Spleen (tissue), 11 donors: Measurements from ENCODE around the gene C3orf20. TPM values are rescaled to one million over a fixed set of nuclear protein-coding genes. Genes with fewer than 3 reads are reported as not detected.

ENCODE experiments used
- DNase-seq: peaks from one replicate; pipeline ENCODE4 v3.0.0-alpha.2; 2020
- H3K27ac ChIP-seq, 8 donors: fragments of 200-600 bp; sonication (generic) in 7 of 8; 1 replicate in 4 of 8; 2 replicates in 4 of 8; pipeline versions ENCODE4 v1.5.0 to v1.8.0; 2016 to 2021; ENCODE audit warnings: inconsistent platforms in 4 of 8, mild to moderate bottlenecking in 4 of 8, moderate library complexity in 1 of 8
- H3K27me3 ChIP-seq, 7 donors: fragments of 200-600 bp; sonication (generic) in 6 of 7; replicated peaks in 1 of 7; 1 replicate in 4 of 7; 2 replicates in 3 of 7; pipeline versions ENCODE4 v1.5.0 to v1.8.0; 2016 to 2021; ENCODE audit warnings: inconsistent platforms in 3 of 7, mild to moderate bottlenecking in 1 of 7
- H3K36me3 ChIP-seq, 6 donors: fragments of 200-600 bp; sonication (generic) in 5 of 6; 1 replicate in 4 of 6; 2 replicates in 2 of 6; pipeline versions ENCODE4 v1.5.0 to v1.8.0; 2016 to 2021; ENCODE audit warnings: inconsistent platforms in 2 of 6
- H3K4me1 ChIP-seq, 6 donors: fragments of 200-600 bp; sonication (generic) in 5 of 6; 1 replicate in 3 of 6; 2 replicates in 3 of 6; pipeline versions ENCODE4 v1.5.0 to v1.8.0; 2016 to 2021; ENCODE audit warnings: inconsistent platforms in 3 of 6
- H3K4me3 ChIP-seq, 8 donors: fragments of 200-600 bp; sonication (generic) in 7 of 8; 1 replicate in 4 of 8; 2 replicates in 4 of 8; pipeline versions ENCODE4 v1.5.0 to v1.8.0; 2016 to 2021; ENCODE audit warnings: inconsistent platforms in 4 of 8, mild to moderate bottlenecking in 4 of 8, moderate library complexity in 2 of 8
- H3K9me3 ChIP-seq, 8 donors: fragments of 200-600 bp; sonication (generic) in 7 of 8; 1 replicate in 4 of 8; 2 replicates in 4 of 8; pipeline versions ENCODE4 v1.5.0 to v1.8.0; 2016 to 2021; ENCODE audit warnings: inconsistent platforms in 4 of 8
- POLR2A ChIP-seq, 3 donors: fragments of 450-650 bp; IDR thresholded peaks; one replicate each; pipeline ENCODE4 v1.5.1; 2017; ENCODE audit warnings: antibody characterized with exemption in 3 of 3, mild to moderate bottlenecking in 1 of 3
- POLR2AphosphoS5 ChIP-seq, 3 donors: sonication (generic); formaldehyde crosslinking; IDR thresholded peaks; one replicate each; pipeline ENCODE4 v1.5.1; 2017; ENCODE audit warnings: antibody characterized with exemption in 3 of 3
- WGBS, 5 donors: extraction: QIAGEN DNeasy Blood & Tissue Kit in 3 of 5; methylation state at CpG; one replicate each; pipeline versions ENCODE4 v1.1.5 to v1.1.7; 2013 to 2018; 5-methylcytosine and 5-hydroxymethylcytosine counted together
- intact Hi-C: fragments of 100-400 bp; cut with DNase I; formaldehyde crosslinking; loops from one replicate; pipeline ENCODE4 v1.15.0; 2023; ENCODE audit warnings: low total_unique reads
- polyA plus RNA-seq, 3 donors: library from polyadenylated mRNA; stranded (reverse); fragments of 200-250 nt; gene quantifications; one replicate each; pipeline ENCODE4 v1.2.1, GENCODE V29; 2013
- total RNA-seq, 7 donors: library from RNA; depleted of rRNA in 3 of 7; stranded (reverse); fragments of >200 nt in 3 of 7; fragmentation: NEBNext Ultra II Directional in 4 of 7; extraction: Animal tissue kit (Norgen Biotek cat#: 25700) in 4 of 7; gene quantifications; one replicate each; pipeline versions ENCODE4 v1.1.0 to v1.2.1, GENCODE V29; 2016 to 2021
- TF ChIP-seq, protein P1 (sequence below), 11 experiments: fragments of 200-600 bp in 7 of 11; fragments of 450-650 bp in 4 of 11; sonication (generic) in 4 of 11; IDR thresholded peaks in 8 of 11; conservative IDR thresholded peaks in 3 of 11; 1 replicate in 7 of 11; 2 replicates in 4 of 11; pipeline versions ENCODE4 v1.4.0 to v1.8.0; 2016 to 2021; ENCODE audit warnings: antibody characterized with exemption in 11 of 11, inconsistent platforms in 4 of 11, mild to moderate bottlenecking in 1 of 11
- donor health status: healthy with polysubstance abuse.
- donor health status: DM: no; HTN: no; CAD: no; lungs with moderate emphysema.
- donor health status: DM: no; HTN: no; CAD: no.
- donor health status: Bipolar disorder and iron deficiency.
- donor health status: healthy.
- donor health status: DM: no; HTN: no; CAD: no.
- donor health status: DM: yes; HTN: yes; CAD: no.

The C3orf20 gene
- total and polyA plus RNA-seq, 10 donors = 0.17 to 1.1 (median 0.30) TPM; not detected in 3

DNA sequence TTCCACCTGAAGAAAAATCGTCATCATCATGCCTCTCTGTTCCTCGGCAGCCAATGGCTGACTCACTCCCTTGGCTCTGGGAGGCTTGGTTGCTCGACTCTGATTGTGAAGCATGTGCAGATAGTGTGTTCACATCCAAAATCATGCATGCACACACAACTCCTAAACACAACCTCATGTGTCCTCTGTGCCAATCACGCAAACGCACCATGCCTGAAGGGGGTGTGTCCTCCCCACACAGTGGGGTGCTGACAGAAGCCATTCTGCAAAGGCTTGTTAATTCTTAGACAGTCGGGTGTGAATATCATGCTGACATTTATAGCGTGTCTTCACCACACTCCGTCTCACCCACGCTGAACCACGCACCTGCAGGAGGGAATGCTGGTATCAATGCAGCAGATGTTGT lies 34.8 kb upstream of the C3orf20 start:
- TF ChIP-seq POLR2A (IDR thresholded peaks at IDR 0.05) (no peak), POLR2AphosphoS5 (IDR thresholded peaks at IDR 0.05) (no peak)
- TF ChIP-seq, protein P1, sequence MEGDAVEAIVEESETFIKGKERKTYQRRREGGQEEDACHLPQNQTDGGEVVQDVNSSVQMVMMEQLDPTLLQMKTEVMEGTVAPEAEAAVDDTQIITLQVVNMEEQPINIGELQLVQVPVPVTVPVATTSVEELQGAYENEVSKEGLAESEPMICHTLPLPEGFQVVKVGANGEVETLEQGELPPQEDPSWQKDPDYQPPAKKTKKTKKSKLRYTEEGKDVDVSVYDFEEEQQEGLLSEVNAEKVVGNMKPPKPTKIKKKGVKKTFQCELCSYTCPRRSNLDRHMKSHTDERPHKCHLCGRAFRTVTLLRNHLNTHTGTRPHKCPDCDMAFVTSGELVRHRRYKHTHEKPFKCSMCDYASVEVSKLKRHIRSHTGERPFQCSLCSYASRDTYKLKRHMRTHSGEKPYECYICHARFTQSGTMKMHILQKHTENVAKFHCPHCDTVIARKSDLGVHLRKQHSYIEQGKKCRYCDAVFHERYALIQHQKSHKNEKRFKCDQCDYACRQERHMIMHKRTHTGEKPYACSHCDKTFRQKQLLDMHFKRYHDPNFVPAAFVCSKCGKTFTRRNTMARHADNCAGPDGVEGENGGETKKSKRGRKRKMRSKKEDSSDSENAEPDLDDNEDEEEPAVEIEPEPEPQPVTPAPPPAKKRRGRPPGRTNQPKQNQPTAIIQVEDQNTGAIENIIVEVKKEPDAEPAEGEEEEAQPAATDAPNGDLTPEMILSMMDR (IDR thresholded peaks at IDR 0.05 in 8 of 11, conservative IDR thresholded peaks at IDR 0.05 in 3 of 11) = no peak
- H3K9me3 ChIP-seq = no peaks in the 10 kb centered on the region
- intact Hi-C loops = no loop called here
- H3K4me1 ChIP-seq = no peaks in the 10 kb centered on the region
- no peak overlapping the region for H3K4me3 ChIP-seq
- peaks cover 0 to 57% (median 8%) of the 10 kb centered on the region in 7 donors for H3K27me3 ChIP-seq
- no peaks in the 10 kb centered on the region for H3K36me3 ChIP-seq
- no peak for DNase-seq
- 66 to 74% (median 72%) methylated on average over 10 of the region's 10 CpGs for WGBS, 5 donors
- H3K27ac ChIP-seq = no peak overlapping the region

DNA sequence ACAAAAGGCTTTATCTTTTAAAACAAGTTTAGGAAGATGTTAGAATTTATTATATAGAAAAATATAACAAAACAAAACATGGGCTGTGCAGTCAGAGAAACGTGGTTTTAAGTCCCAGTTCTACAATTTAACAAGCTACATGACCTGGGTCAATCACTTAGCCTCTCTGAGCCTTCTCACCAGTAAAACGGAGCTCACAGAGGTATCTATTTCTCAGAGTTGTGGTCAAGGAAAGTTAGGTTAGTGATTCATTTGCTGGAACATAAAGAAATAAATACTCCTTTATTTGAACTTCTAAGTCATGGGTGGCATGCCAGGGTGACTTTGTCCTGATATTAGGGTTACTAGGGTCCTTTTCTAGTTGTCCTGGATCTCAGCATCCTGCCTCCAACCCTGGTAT lies 34.2 kb upstream of the C3orf20 start:
- Histone ChIP-seq H3K4me3 (no peak overlapping the region), H3K4me1 (no peaks in the 10 kb centered on the region), H3K9me3 (no peaks in the 10 kb centered on the region), H3K27ac (no peak overlapping the region), H3K36me3 (no peaks in the 10 kb centered on the region), H3K27me3 (peaks cover 0 to 51% (median 8%) of the 10 kb centered on the region in 7 donors)
- DNase-seq = no peak
- no peak for TF ChIP-seq POLR2AphosphoS5 (IDR thresholded peaks at IDR 0.05)
- TF ChIP-seq POLR2A (IDR thresholded peaks at IDR 0.05) = no peak
- TF ChIP-seq, protein P1 (IDR thresholded peaks at IDR 0.05 in 8 of 11, conservative IDR thresholded peaks at IDR 0.05 in 3 of 11) = no peak
- 35 to 59% (median 38%) methylated on average over 2 of the region's 2 CpGs for WGBS, 5 donors
- intact Hi-C loops = no loop called here

DNA sequence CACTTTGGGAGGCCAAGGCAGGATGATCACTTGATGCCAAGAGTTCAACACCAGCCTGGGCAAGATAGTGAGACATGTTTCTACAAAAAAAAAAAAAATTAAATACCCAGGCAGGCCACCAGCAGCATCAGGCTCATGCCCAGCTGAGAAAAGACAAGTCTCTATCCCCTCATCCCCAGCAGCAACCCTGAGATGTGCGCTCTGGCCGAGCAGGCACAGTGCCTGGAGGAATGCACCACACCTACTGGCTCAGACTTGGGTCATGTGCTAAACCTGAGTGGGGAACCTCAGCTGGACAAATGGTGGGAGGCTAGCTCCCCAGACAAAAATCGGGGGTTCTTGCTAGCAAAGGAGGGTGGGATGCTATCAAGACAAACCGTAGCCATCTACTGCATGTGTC lies 33.6 kb upstream of the C3orf20 start:
- H3K9me3 ChIP-seq = no peaks in the 10 kb centered on the region
- intact Hi-C loops = no loop called here
- H3K27ac ChIP-seq = no peak overlapping the region
- WGBS, 5 donors = 71 to 94% (median 87%) methylated on average over 4 of the region's 4 CpGs
- no peaks in the 10 kb centered on the region for H3K4me1 ChIP-seq
- H3K27me3 ChIP-seq = peaks cover 0 to 45% (median 8%) of the 10 kb centered on the region in 7 donors
- DNase-seq = no peak
- H3K36me3 ChIP-seq = no peaks in the 10 kb centered on the region
- H3K4me3 ChIP-seq = no peak overlapping the region
- TF ChIP-seq POLR2A (IDR thresholded peaks at IDR 0.05) (no peak), POLR2AphosphoS5 (IDR thresholded peaks at IDR 0.05) (no peak)
- TF ChIP-seq, protein P1 (IDR thresholded peaks at IDR 0.05 in 8 of 11, conservative IDR thresholded peaks at IDR 0.05 in 3 of 11) = no peak

DNA sequence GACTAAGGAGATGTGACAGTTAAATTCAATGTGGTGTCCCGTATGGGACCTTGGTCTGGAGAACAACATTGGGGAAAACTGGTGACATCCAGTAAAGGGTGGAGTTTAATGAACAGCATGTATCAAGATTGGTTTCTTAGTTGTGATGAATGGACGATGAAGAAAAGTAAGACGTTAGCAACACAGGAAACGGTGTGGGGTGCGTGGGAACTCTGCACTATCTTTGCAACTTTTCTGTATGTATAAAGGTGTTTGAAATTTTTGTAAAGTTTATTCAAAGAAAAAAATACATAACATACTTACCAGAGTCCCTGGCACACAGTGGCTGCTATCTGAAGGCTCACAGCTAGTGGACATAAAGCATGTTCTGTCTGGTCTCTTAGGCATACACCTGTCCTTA lies 29.5 kb upstream of the C3orf20 start:
- no peak for DNase-seq
- H3K4me3 ChIP-seq = no peak overlapping the region
- H3K9me3 ChIP-seq = no peaks in the 10 kb centered on the region
- no peak for TF ChIP-seq POLR2AphosphoS5 (IDR thresholded peaks at IDR 0.05)
- TF ChIP-seq POLR2A (IDR thresholded peaks at IDR 0.05) = no peak
- H3K27me3 ChIP-seq = peaks cover 0 to 10% (median 0%) of the 10 kb centered on the region in 7 donors
- 71 to 84% (median 78%) methylated on average over 5 of the region's 5 CpGs for WGBS, 5 donors
- peaks cover 0 to 24% (median 12%) of the 10 kb centered on the region in 6 donors for H3K4me1 ChIP-seq
- no peaks in the 10 kb centered on the region for H3K36me3 ChIP-seq
- no peak overlapping the region for H3K27ac ChIP-seq
- intact Hi-C loops = no loop called here

DNA sequence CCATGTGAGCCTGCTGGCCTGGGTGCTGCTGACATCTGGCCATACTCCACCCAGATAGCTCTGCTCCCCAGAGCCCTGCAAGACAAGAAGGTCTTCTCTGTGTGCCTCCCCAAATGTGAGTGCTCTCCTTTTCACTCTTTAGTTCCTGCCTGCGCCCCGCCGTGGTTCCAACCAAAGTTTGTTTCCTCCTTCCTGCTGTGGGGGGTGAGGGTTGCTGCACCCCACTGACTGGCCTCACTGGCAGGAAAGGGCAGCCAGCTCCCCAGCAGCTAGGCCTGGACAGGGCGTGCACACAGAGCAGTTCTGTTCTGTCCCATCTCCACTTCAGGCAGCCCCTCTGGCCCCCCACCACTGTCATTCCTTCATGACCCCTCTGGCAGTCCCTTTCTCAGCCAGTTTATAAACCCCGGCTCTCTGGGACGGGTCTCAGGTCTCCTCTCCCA lies 28.8 kb upstream of the C3orf20 start:
- no peak overlapping the region for H3K27ac ChIP-seq
- H3K9me3 ChIP-seq = no peaks in the 10 kb centered on the region
- H3K36me3 ChIP-seq = no peaks in the 10 kb centered on the region
- 61 to 84% (median 67%) methylated on average over 6 of the region's 6 CpGs for WGBS, 5 donors
- no peak for DNase-seq
- intact Hi-C loops = no loop called here
- TF ChIP-seq POLR2A (IDR thresholded peaks at IDR 0.05) (no peak), POLR2AphosphoS5 (IDR thresholded peaks at IDR 0.05) (no peak)
- TF ChIP-seq, protein P1 (IDR thresholded peaks at IDR 0.05 in 8 of 11, conservative IDR thresholded peaks at IDR 0.05 in 3 of 11) = no peak
- peaks cover 0 to 7% (median 0%) of the 10 kb centered on the region in 7 donors for H3K27me3 ChIP-seq
- H3K4me1 ChIP-seq = peaks cover 0 to 30% (median 17%) of the 10 kb centered on the region in 6 donors
- no peak overlapping the region for H3K4me3 ChIP-seq
